Upper lobe of right lung (tissue), 1 donor: Measurements from ENCODE around the gene ARHGAP42. TPM values are rescaled to one million over a fixed set of nuclear protein-coding genes. Genes with fewer than 3 reads are reported as not detected.

ENCODE experiments used
- ATAC-seq: fragments of 200-7000 bp; cut with Tn5 transposase; one replicate; pipeline ENCODE4 v1.9.1; 2020; ENCODE audit warnings: mild to moderate bottlenecking, moderate library complexity
- DNase-seq: peaks from one replicate; pipeline ENCODE4 v3.0.0-alpha.2; 2020
- H3K27ac ChIP-seq: fragments of 200-600 bp; one replicate; pipeline ENCODE4 v1.8.0; 2022
- H3K27me3 ChIP-seq: fragments of 200-600 bp; one replicate; pipeline ENCODE4 v1.8.0; 2022; ENCODE audit warnings: mild to moderate bottlenecking
- H3K36me3 ChIP-seq: fragments of 200-600 bp; one replicate; pipeline ENCODE4 v1.8.0; 2022
- H3K4me1 ChIP-seq: fragments of 200-600 bp; one replicate; pipeline ENCODE4 v1.8.0; 2022
- H3K4me3 ChIP-seq: fragments of 200-600 bp; one replicate; pipeline ENCODE4 v1.8.0; 2022; ENCODE audit warnings: mild to moderate bottlenecking
- H3K9me3 ChIP-seq: fragments of 200-600 bp; one replicate; pipeline ENCODE4 v1.8.0; 2022
- CTCF ChIP-seq: fragments of 200-600 bp; IDR thresholded peaks from one replicate; pipeline ENCODE4 v1.8.0; 2022; ENCODE audit warnings: antibody characterized with exemption
- intact Hi-C: fragments of 100-400 bp; cut with DNase I; formaldehyde crosslinking; loops from one replicate; pipeline ENCODE4 v1.11.0; 2022
- total RNA-seq: library from RNA; stranded (reverse); fragmentation: NEBNext Ultra II Directional; extraction: Animal tissue kit (Norgen Biotek cat#: 25700); gene quantifications from one replicate; pipeline ENCODE4 v1.2.1, GENCODE V29; 2021
- donor health status: DM: no; HTN: yes; CAD: no; lungs with severe emphysema.

The ARHGAP42 gene
- total RNA-seq, 1 donor from 2014 or later = 19.8 TPM

GRCh38 chr11:100936781-100937180 lies 249.7 kb downstream of the ARHGAP42 start:
- H3K27ac ChIP-seq = no peak overlapping the region
- H3K36me3 ChIP-seq = no peaks in the 10 kb centered on the region
- no peaks in the 10 kb centered on the region for H3K4me1 ChIP-seq
- ATAC-seq (no peak), DNase-seq (no peak)
- H3K9me3 ChIP-seq = no peaks in the 10 kb centered on the region
- TF ChIP-seq CTCF = no peak
- no peak overlapping the region for H3K4me3 ChIP-seq
- no peaks in the 10 kb centered on the region for H3K27me3 ChIP-seq
- intact Hi-C loops = loop anchor here (10.0 kb wide), 1 partner anchor 252 kb away; the partner anchor contains the start of gene ARHGAP42

GRCh38 chr11:100939571-100939970 lies 252.5 kb downstream of the ARHGAP42 start:
- Histone ChIP-seq H3K4me3 (no peak overlapping the region), H3K27me3 (no peaks in the 10 kb centered on the region), H3K9me3 (no peaks in the 10 kb centered on the region), H3K27ac (no peak overlapping the region), H3K4me1 (no peaks in the 10 kb centered on the region), H3K36me3 (no peaks in the 10 kb centered on the region)
- no peak for ATAC-seq
- no peak for TF ChIP-seq CTCF
- DNase-seq = no peak
- intact Hi-C loops = loop anchor here (10.0 kb wide), 1 partner anchor 255 kb away; the partner anchor contains the start of gene ARHGAP42

- Histone ChIP-seq H3K4me1 (no peaks in the 10 kb centered on the region), H3K27ac (no peak overlapping the region), H3K27me3 (no peaks in the 10 kb centered on the region), H3K9me3 (no peaks in the 10 kb centered on the region), H3K36me3 (no peaks in the 10 kb centered on the region), H3K4me3 (no peak overlapping the region)
- TF ChIP-seq CTCF = no peak
- ATAC-seq (no peak), DNase-seq (no peak)
- intact Hi-C loops = no loop called here
Observed at GRCh38 chr11:100940111-100940510, 253.0 kb downstream of the ARHGAP42 start.

GRCh38 chr11:100941033-100941432 lies 253.9 kb downstream of the ARHGAP42 start:
- Histone ChIP-seq H3K27ac (no peak overlapping the region), H3K27me3 (no peaks in the 10 kb centered on the region), H3K4me3 (no peak overlapping the region), H3K36me3 (no peaks in the 10 kb centered on the region), H3K9me3 (no peaks in the 10 kb centered on the region), H3K4me1 (no peaks in the 10 kb centered on the region)
- ATAC-seq = no peak
- no peak for DNase-seq
- intact Hi-C loops = no loop called here
- no peak for TF ChIP-seq CTCF

- intact Hi-C loops = no loop called here
- Histone ChIP-seq H3K27ac (no peak overlapping the region), H3K9me3 (no peaks in the 10 kb centered on the region), H3K36me3 (no peaks in the 10 kb centered on the region), H3K4me3 (no peak overlapping the region), H3K4me1 (no peaks in the 10 kb centered on the region), H3K27me3 (no peaks in the 10 kb centered on the region)
- DNase-seq (no peak), ATAC-seq (no peak)
- TF ChIP-seq CTCF = no peak
Observed at GRCh38 chr11:100942016-100942415, 254.9 kb downstream of the ARHGAP42 start.

GRCh38 chr11:100948936-100949335 lies 261.8 kb downstream of the ARHGAP42 start:
- no peak for ATAC-seq

More at GRCh38 chr11:100948936-100949335, 261.8 kb downstream of the ARHGAP42 start:
- no peaks in the 10 kb centered on the region for H3K4me1 ChIP-seq
- H3K36me3 ChIP-seq = no peaks in the 10 kb centered on the region
- no peak overlapping the region for H3K27ac ChIP-seq
- H3K9me3 ChIP-seq = no peaks in the 10 kb centered on the region
- H3K4me3 ChIP-seq = no peak overlapping the region
- no peak for DNase-seq
- H3K27me3 ChIP-seq = no peaks in the 10 kb centered on the region
- TF ChIP-seq CTCF = no peak
- intact Hi-C loops = no loop called here
